GM18951 (cell line): ENCODE measurements around the gene NACC1.

Source experiments
- POLR2A ChIP-seq: IDR thresholded peaks from 4 replicates; pipeline ENCODE4 v1.6.1; 2011; ENCODE audit warnings: mild to moderate bottlenecking; ENCODE audit not compliant: insufficient read length, insufficient read depth; ENCODE audit errors: extremely low read depth
- in situ Hi-C: fragments of 300-500 bp; cut with MboI; formaldehyde crosslinking; loops from one replicate; pipeline ENCODE4 v1.12.0; 2022; ENCODE audit warnings: low sequenced_read_pairs, mixed read lengths, inconsistent platforms; ENCODE audit not compliant: unreplicated experiment

The NACC1 gene

DNA sequence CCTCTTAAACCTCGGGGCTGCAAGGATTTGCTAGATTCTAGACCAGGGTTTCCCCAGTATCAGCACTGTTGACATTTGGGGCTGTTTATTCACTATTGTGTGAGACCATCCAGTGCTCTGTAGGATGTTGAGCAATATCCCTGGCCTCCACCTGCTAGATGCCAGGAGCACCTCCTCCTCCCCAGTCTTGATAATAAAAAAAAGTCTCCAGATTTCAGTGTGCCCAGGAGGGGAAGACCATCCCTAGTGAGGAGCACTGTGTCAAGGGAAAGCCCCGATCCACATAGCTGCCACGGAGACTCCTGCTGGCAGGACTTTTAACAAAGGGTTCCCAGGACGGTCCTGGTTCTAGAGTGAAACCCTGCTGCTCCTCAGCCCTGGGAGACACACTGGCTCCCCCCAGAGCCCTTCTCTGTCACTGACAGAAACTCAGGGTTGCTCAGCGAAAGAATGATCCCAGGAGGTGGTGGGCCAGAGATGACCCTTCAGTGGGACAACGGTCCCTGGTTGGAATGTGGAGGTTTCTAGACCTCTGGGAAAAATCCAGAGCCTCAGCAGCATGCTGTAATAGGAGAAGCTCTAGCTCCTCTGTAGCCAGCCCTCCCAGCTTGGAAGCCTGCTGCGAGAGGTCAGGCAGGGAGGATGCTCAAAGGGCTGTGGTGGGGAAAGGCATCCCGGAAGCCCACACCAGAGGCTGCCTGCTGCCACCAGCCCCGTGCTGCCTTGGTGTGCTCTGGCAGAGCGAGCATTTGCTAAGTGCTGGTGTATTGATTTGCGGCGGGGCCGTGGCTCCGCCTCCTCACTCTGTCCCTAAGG, 35.7 kb upstream of the NACC1 start:
- no peak for TF ChIP-seq POLR2A
- in situ Hi-C loops: no loop called here

DNA sequence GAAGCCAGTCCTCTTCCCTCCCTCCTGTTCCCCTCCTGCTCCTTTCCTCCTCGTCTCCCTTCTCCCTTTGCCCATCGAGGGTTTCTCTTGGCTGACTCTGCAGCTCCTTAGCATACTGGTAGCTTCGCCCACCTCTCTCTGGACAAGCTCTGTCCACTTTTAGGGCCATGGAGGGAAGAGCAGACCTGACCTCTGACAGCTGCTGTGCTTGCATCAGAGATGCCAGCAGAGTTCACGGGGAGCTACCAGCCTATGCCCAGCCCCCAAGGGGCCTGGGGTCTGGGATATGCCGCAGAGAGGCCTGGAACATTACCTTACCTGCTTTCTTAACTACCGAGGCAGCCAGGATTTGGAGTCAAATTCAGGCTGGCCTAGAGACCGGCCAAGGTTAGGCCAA, 35.1 kb upstream of the NACC1 start:
- in situ Hi-C loops: no loop called here
- no peak for TF ChIP-seq POLR2A

- in situ Hi-C loops: no loop called here
- TF ChIP-seq POLR2A: no peak
Observed at GRCh38 chr19:13083627-13084026, 34.4 kb upstream of the NACC1 start.

DNA sequence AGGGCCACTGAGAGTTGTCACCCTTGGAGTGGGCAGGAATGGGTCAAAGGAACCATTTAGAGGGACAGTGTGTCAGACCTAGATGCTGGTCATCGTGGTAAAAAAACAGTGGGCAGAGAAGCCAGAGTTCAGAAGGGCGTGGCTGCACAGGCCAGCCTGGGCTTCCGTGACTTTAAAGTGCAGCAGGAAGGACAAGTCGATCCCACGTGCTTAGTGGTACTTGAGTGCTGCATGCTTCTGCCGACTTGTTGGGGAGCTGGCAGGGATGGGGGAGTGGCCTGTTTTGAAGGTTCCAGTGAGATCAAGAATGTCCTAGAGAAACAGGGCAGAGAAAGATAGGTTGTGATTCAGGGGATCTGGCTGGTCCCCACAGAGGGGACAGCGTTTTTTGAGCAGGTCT, 32.4 kb upstream of the NACC1 start:
- in situ Hi-C loops: loop anchor here (5.0 kb wide), 1 partner anchor 53 kb away; no protein-coding TSS in a partner anchor
- no peak for TF ChIP-seq POLR2A

GRCh38 chr19:13086341-13086740, 31.7 kb upstream of the NACC1 start:
- no peak for TF ChIP-seq POLR2A
- in situ Hi-C loops: loop anchor here (5.0 kb wide), 1 partner anchor 54 kb away; no protein-coding TSS in a partner anchor

DNA sequence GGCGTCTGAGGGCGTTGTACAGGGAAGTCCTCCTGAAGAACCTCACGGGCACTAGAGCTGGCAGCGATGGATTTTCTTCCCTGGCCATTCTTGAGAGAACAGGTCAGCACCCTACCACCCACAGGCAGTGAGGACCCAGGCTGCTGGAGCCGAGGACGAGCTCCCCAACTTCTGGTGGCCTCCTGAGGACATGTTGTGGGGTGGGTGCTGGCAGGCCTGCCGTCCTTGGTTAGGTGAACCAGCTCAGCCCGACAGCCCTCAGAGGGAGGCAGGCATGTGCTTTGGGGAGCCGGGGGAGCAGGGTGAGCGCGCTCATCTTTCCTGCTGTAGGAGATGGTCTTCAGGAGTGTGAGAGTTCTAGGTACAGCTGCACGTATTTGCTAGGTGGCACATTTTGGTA, 30.8 kb upstream of the NACC1 start:
- TF ChIP-seq POLR2A: no peak
- in situ Hi-C loops: loop anchor here (5.0 kb wide), 1 partner anchor 55 kb away; no protein-coding TSS in a partner anchor

GRCh38 chr19:13087795-13088537, 30.1 kb upstream of the NACC1 start:
- TF ChIP-seq POLR2A: no peak
- in situ Hi-C loops: loop anchor here (5.0 kb wide), 1 partner anchor 56 kb away; no protein-coding TSS in a partner anchor

GRCh38 chr19:13089139-13089856, 28.8 kb upstream of the NACC1 start:
- in situ Hi-C loops: loop anchor here (5.0 kb wide), 1 partner anchor 57 kb away; no protein-coding TSS in a partner anchor
- no peak for TF ChIP-seq POLR2A

DNA sequence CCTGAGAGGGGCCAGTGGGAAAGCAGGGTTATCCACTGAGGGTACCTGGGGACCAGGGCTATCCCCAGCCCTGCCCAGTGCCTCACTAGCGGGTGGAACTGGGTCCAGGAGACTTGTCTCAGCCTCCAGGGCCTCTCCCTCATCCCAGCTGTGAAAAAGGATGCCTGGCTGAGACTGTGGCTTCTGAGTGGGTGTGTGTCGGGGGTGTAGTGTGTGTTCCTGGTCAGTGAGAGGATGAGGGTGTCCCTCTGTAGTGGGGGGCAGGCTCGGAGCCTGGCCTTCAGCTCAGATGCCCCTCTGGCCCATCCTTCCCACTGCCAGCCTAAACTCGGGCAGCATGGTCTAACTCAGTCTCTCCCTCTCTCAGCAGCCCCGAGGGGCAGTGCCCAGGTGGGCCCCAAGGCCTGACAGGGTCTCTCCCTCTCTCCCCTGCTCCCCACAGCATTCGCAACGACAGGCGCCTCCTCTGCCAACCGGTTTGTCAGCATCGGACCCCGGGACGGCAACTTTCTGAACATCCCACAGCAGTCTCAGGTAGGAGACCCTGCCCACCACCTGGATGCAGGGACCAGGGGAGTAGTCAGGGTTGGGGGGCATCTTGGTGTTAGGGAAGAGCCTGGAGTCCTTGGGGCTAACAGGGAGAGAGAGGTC, 28.1 kb upstream of the NACC1 start:
- in situ Hi-C loops: loop anchor here (5.0 kb wide), 2 partner anchors 58 to 113 kb away; no protein-coding TSS in a partner anchor
- TF ChIP-seq POLR2A: no peak

DNA sequence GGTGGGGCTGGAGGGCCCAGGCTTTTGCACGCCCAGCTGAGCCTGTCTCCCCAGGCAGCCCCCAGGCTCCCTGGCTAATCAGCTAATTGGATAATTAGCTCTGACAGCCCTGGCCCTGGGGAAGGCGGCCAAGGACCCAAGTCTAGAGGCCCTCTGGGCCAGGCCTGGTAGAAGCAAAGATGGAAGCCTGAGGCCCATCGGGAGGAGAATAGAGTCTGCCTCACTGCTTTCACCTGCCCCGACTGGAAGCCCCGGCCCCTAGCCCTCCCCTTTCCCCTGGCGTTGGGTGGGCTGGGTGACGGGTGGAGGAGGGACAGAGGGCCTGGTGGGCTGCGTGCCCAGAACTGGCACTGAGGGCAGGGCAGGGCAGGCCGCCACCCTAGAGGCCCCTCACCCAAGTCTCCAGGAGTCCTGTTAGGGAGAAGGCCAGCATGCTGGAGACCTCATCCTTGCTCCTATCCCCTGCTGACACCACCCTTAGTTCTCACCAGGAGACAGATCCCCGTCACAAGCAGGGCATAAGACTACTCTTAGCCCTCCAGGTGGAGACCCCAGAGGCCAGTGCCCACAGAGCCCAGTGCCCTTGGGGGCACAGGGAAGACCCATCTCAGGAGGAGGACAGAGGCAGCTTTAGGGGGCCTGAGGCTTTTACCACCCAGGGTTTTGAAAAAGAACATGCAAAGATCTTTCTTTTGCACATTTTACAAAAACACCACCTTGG, 27.4 kb upstream of the NACC1 start:
- in situ Hi-C loops: loop anchor here (5.0 kb wide), 1 partner anchor 113 kb away; no protein-coding TSS in a partner anchor
- TF ChIP-seq POLR2A: no peak

GRCh38 chr19:13091400-13092157, 26.5 kb upstream of the NACC1 start:
- in situ Hi-C loops: loop anchor here (5.0 kb wide), 1 partner anchor 114 kb away; no protein-coding TSS in a partner anchor

More at GRCh38 chr19:13091400-13092157, 26.5 kb upstream of the NACC1 start:
- TF ChIP-seq POLR2A: no peak
